NCI-H446 treated with DMSO at 0.1 percent for 48 hours (cell line): ENCODE measurements around the gene ACTC1.
"Not testable (repeated sequence)": the region's sequence is repeated elsewhere in the genome, so short reads cannot be mapped to it uniquely, and the experiment has no call there.

Experiments
- DNase-seq: peaks from one replicate; lab custom pipeline; 2025; lab: John Stamatoyannopoulos, UW

Gene ACTC1

GRCh38 chr15:34795267-34796081 lies at the start of gene ACTC1:
Gene ACTC1 (minus strand): TSS chr15:34795549. CDS start chr15:34794808, 741 bp downstream.
- no peak for DNase-seq

- DNase-seq: peak; percentile 5
These were observed 45.9 kb upstream of the ACTC1 start for GRCh38 chr15:34841262-34841725.

- DNase-seq: no peak
These were observed 42.9 kb upstream of the ACTC1 start for GRCh38 chr15:34838282-34838681.

DNA sequence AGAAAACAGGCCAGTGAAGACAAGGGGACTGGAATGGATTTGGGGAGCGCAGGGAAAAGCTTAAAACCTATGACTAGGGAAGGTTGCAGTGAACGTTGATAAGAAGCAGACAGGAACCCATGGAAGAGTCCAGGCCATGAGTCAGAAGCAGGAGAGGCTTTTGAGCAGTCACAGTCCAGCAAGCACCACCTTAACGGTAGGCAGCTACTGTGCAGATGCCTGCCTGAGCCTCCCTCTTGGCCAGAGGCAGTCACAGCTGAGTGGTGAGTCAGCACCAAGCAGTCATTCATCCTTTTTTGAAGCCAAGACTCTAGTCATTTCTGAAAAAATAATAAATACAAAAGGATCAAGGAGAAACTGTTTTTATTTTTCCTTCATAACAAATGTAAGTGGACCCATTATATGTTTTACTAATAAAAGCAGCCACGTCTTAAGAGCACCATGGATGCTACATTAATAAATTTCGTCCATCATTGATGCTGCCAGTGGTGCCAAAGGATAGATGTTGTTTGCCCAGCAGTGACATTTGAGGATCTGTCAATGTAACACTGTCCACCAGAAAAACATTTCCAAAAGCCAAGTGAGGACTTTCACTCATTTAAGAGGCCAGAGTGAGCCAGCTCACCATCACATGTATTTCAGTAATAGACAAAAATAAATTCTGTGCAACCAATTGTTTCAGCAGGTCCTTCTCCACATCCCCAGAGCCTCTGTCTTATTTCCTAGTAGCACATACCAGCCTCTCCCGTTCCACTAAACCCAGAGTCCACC lies 42.1 kb upstream of the ACTC1 start:
- peak; percentile 58 for DNase-seq

- DNase-seq: no peak
These were observed 33.0 kb upstream of the ACTC1 start for GRCh38 chr15:34828145-34828911.

DNA sequence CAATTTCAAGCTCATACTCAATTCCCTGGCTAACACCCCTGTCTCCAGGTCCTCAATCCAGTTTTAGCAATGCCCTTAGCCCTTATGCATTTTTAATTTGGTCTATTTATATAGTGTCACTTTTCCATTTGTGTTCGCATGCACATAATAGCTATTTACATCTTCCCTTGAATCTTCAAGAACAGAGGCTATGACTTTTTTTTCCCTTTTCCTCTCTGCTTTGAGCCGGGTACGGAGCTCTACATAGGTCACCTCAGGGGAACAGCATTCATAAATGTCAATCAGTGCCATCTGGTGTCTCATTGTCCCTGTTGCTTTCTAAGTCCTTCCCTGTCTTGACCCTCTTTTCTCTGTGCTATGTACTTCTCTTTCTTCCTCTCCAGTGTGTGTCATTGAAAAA lies 26.5 kb upstream of the ACTC1 start:
- no peak for DNase-seq

DNA sequence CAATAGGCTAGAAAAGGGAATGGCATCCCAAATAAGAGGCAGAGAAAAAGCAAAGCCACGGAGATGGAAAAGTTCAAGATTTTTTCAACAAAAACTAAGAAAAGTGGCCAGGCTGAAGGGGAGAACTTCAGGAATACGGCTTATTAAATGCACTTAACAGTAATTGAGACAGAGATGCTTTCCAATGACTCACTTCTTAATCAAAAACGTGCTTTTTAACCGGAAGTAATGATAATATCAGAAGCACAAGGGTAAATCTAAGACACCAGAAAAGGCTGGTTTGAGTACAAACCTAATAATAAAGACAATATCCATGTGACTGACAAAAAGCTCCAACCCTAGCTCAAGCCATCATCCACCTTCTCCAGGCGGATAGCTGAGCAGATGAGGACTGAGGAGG lies 24.8 kb upstream of the ACTC1 start:
- DNase-seq: no peak

DNA sequence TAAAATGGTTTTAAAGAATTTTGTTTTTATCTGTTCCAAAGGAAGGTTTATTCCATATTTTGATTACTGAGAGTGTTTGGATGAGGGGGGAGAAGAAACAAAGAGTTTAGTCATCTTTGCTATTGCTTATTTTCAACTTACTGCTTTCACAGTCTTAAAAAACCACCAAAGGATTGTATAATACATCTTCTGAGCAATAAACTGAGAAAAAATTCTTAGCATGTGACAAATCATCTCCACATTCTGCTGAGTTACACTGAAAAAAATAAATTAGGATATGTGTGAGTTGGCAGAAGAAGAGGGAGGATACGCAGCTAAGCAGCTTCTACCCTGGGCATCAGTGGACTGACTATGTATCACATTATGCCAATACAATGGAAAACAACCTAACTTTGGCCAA lies 23.2 kb upstream of the ACTC1 start:
- no peak for DNase-seq

DNA sequence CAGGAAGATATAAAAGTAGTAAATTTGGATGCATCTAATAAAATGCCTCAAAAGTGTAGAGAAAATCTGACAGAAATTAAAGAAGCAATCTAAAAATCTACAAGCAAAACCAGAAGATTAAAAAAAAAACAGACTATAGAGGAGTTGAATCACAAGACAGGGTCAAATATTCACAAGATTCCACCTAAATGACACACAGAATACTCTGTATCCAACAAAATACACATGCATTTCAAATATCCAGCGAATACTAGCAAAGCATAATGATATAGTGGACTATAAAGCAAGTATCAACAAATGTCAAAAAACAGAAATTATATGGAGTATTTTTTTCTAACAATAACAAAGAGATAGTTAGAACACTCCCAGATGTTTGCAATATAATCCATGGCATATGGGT lies 20.5 kb upstream of the ACTC1 start:
- no peak for DNase-seq

- no peak for DNase-seq
These were observed 18.3 kb upstream of the ACTC1 start for GRCh38 chr15:34813446-34814190.

- not testable (repeated sequence) for DNase-seq
These were observed 17.6 kb upstream of the ACTC1 start for GRCh38 chr15:34812868-34813365.

DNA sequence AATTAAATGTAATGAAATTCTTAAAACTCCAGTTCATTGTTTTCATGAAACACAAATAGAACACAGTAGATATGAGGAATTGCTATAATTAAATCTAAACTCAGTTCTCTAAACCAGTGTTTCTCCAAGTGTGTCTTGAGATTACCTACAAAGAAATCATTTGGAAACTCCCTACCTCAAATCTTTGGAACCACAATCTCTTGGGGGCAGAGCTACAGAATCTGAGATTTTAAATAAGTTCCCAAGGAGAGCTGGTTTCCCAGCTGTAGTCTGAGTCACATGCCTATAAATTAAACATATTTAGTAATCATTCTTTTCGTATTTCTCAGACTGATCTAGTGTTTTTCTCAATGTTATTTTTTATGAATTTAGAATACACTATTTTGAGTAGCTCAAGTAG lies 17.0 kb upstream of the ACTC1 start:
- DNase-seq: no peak

DNA sequence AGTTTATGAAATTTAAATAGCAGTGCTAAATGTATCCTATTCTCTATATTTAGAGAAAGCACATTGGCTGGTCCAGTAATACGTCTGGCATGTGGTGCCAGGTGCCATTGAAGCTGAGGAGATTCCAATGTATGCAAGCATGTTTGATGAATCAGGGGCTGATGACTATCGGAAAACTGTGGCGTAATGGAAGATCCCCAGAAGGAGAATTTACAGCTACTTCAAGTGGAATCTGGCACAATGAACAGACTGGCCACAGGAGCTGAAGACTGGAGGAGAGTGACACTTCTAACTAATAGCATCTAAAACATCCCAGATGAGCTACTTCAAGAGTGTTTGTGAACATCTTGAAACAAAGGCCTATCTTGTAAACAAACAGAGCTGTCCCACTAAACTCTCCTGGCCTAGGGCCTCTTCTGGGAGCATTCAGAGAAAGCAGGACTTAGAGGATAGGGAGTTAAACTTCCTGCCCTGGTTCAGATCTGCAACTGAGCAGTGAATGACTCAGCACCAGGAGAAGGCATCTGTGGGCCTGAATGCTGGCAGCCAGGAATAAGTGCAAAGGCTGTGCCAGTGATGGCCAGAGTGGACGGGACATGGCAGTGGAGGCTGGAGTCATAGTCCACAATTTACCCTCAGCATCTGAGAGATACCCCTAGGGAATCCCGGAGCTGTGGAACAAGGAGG lies 15.2 kb upstream of the ACTC1 start:
- DNase-seq: no peak

DNA sequence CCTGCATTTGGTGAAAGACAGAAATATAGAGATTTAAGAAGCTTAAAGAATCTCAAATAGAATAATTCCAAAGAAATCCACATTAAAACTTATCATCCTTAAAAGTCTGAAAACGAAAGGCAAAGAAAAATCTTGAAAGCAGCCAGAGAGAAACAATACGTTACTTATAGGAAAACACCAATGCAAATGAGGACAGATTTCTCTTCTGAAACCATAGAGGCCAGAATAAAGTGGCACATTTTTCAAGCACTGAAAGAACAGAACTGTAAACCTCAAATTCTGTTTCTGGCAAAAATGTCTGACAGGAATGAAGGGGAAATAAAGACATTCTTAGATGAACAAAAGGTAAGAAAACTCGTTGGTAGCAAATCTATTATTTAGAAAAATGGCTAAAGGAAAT lies 13.8 kb upstream of the ACTC1 start:
- no peak for DNase-seq

GRCh38 chr15:34808016-34808415 lies 12.7 kb upstream of the ACTC1 start:
- no peak for DNase-seq

- not testable (repeated sequence) for DNase-seq
These were observed 11.9 kb upstream of the ACTC1 start for GRCh38 chr15:34807241-34807640.

- DNase-seq: no peak
These were observed 9.4 kb upstream of the ACTC1 start for GRCh38 chr15:34804776-34805175.

DNA sequence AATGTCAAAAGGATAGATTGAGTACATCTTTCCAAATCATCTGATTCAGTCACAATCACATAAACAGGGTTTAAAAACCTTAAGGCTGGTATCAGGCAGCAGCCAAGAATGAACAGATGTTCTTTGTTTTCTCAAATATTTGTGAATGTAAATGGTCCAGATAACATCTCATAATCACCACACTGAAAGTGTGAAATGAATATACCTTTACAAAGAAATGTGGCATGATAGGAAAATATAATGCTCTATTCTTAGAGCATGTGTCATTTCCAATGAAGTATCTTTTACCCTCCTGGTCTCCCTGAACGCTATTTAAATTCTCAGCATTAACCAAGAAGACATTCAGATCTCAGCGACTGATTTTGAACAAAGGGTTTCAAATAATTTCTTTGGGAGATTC lies 8.8 kb upstream of the ACTC1 start:
- DNase-seq: no peak

DNA sequence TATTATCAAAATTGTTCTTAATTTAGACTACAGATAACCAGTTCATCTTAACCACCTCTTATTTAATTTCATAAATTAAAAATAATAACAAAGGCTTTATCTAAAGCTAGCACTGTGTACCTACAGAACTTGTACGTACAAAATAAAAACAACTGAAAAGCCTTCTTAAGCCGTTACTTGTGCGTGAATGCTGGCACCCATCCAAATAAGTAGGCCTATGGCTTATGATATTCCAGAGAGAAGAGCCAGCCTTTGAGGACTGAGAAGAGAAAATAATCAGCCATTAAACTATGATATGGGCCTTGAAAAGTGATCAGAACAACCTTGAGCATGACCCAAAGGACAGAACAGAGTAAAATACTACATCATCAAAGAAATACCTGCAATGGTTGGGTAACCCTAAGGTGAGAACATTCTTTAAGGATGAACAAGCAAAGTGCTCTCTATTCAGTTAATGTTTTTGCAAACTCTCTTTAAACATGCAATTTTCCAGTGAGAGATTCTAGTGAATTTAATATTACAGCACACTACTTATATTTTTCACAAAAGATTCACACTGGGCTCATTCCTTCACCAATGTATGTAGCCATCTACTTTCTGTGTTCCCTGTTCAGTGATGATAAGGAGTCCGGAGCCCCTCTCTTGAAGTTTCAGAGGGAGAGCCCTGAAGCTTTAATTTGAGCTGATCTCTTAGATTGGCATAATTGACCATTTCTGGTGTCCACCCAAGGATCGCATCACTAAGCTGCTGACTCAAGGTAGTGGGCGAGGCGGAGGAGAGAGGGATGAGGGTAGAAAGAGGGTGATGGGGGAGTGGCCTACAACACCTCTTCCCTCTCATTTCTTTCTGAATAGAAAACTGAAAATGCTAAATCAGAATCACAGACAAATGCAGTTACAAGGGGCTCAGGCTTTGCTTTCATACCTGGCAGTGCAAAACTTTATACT lies 7.7 kb upstream of the ACTC1 start:
- no peak for DNase-seq

DNA sequence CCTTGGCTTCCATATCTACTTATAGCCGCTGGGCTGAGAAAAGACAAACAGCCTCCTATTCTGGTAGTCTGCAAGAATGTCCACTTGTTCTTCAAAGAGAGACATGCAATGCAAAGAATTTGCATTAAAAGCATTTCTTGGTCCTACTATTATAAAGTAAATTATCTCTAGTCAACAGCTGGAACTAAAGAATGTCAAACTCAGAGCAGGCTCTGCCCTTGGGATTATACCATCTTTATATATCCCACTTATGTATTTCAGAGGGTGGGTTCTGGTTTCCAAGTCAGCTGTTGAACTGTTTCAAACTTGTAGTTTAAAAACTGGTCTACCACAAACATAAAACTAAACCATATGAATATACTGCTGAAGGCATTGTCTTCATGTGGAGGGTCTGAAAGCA lies 7.0 kb upstream of the ACTC1 start:
- no peak for DNase-seq
